Esophagus muscularis mucosa (tissue), 4 donors: Measurements from ENCODE around the gene TXNRD2.

ENCODE experiments used
- EP300 ChIP-seq: sonication (generic); formaldehyde crosslinking; IDR thresholded peaks from one replicate; pipeline ENCODE4 v1.6.1; 2017; ENCODE audit warnings: antibody characterized with exemption
- POLR2A ChIP-seq: fragments of 450-650 bp; IDR thresholded peaks from one replicate; pipeline ENCODE4 v1.6.1; 2017; ENCODE audit warnings: antibody characterized with exemption, moderate library complexity, mild to moderate bottlenecking, low read depth
- POLR2AphosphoS5 ChIP-seq, 2 donors: sonication (generic); formaldehyde crosslinking; IDR thresholded peaks; one replicate each; pipeline ENCODE4 v1.6.1; 2017; ENCODE audit warnings: antibody characterized with exemption in 2 of 2
- TF ChIP-seq, protein P1 (sequence below), 3 experiments: fragments of 200-600 bp in 2 of 3; fragments of 450-650 bp in 1 of 3; sonication (generic) in 2 of 3; IDR thresholded peaks; one replicate each; pipeline ENCODE4 v1.5.1; 2017 to 2019; ENCODE audit warnings: antibody characterized with exemption in 3 of 3, mild to moderate bottlenecking in 2 of 3, moderate library complexity in 1 of 3

DNA sequence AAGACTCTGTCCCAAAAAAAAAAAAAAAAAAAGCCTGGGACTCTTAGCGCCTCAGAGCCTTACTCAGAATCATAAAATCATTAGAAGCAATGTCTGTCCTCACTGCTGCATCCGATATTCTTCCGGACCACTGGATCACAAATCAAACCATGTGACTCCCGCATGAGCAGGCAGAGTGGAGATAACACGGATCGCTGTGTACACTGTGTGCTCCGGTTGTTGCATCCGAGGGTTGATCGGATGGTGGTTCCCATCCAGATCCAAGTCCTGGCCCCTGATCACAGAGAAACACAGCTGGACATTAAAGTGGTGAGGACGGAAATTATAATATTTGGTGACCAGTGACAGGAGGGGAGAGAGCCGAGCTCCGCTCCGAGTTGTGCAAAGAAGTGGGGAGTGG lies 9.7 kb upstream of the TXNRD2 start:
- TF ChIP-seq, protein P1, sequence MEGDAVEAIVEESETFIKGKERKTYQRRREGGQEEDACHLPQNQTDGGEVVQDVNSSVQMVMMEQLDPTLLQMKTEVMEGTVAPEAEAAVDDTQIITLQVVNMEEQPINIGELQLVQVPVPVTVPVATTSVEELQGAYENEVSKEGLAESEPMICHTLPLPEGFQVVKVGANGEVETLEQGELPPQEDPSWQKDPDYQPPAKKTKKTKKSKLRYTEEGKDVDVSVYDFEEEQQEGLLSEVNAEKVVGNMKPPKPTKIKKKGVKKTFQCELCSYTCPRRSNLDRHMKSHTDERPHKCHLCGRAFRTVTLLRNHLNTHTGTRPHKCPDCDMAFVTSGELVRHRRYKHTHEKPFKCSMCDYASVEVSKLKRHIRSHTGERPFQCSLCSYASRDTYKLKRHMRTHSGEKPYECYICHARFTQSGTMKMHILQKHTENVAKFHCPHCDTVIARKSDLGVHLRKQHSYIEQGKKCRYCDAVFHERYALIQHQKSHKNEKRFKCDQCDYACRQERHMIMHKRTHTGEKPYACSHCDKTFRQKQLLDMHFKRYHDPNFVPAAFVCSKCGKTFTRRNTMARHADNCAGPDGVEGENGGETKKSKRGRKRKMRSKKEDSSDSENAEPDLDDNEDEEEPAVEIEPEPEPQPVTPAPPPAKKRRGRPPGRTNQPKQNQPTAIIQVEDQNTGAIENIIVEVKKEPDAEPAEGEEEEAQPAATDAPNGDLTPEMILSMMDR (IDR thresholded peaks at IDR 0.05), result no peak
- TF ChIP-seq POLR2AphosphoS5 (IDR thresholded peaks at IDR 0.05) (no peak), POLR2A (no peak), EP300 (no peak)
